ENCODE results near the gene BCL3. TPM values are rescaled to one million over a fixed set of nuclear protein-coding genes. Genes with fewer than 3 reads are reported as not detected.

BCL3 gene
- total RNA-seq, 4 donors from 2014 or later: 3.2 to 58.8 (median 11.9) TPM

GRCh38 chr19:44799627-44800346 is 51.3 kb downstream of the BCL3 start:
- Histone ChIP-seq H3K27ac (no peak overlapping the region), H3K4me1 (peaks cover 0 to 4% of the 10 kb centered on the region in 2 donors), H3K27me3 (no peaks in the 10 kb centered on the region), H3K4me3 (no peak overlapping the region), H3K36me3 (no peaks in the 10 kb centered on the region), H3K9me3 (no peaks in the 10 kb centered on the region)
- DNase-seq: no peak
- intact Hi-C loops (cut with DNase I; ENCODE audit: low total_unique reads): loop anchor here (5.0 kb wide), 1 partner anchor 43 kb away; no protein-coding TSS in a partner anchor
- TF ChIP-seq CTCF (IDR thresholded peaks at IDR 0.05) (no peak), POLR2A (IDR thresholded peaks at IDR 0.05) (no peak)

- peak; percentile 86 for DNase-seq
- Histone ChIP-seq H3K36me3 (no peaks in the 10 kb centered on the region), H3K4me1 (peaks cover 0 to 4% of the 10 kb centered on the region in 2 donors), H3K9me3 (no peaks in the 10 kb centered on the region), H3K27ac (no peak overlapping the region), H3K27me3 (no peaks in the 10 kb centered on the region), H3K4me3 (no peak overlapping the region)
- intact Hi-C loops (cut with DNase I; ENCODE audit: low total_unique reads): loop anchor here (5.0 kb wide), 1 partner anchor 42 kb away; no protein-coding TSS in a partner anchor
- peak; percentile 93 to 98 (median 95) for TF ChIP-seq CTCF (IDR thresholded peaks at IDR 0.05)
- TF ChIP-seq POLR2A (IDR thresholded peaks at IDR 0.05): no peak
Measured at GRCh38 chr19:44800461-44800860, 52.0 kb downstream of the BCL3 start.

GRCh38 chr19:44803442-44804428 is 55.2 kb downstream of the BCL3 start:
- Histone ChIP-seq H3K9me3 (no peaks in the 10 kb centered on the region), H3K27me3 (no peaks in the 10 kb centered on the region), H3K27ac (no peak overlapping the region), H3K4me1 (peaks cover 0 to 10% of the 10 kb centered on the region in 2 donors), H3K4me3 (no peak overlapping the region), H3K36me3 (no peaks in the 10 kb centered on the region)
- no peak for TF ChIP-seq CTCF (IDR thresholded peaks at IDR 0.05)
- no peak for TF ChIP-seq POLR2A (IDR thresholded peaks at IDR 0.05)
- intact Hi-C loops (cut with DNase I; ENCODE audit: low total_unique reads): loop anchor here (5.0 kb wide), 1 partner anchor 39 kb away; no protein-coding TSS in a partner anchor
- DNase-seq: no peak

GRCh38 chr19:44806291-44806690 is 57.8 kb downstream of the BCL3 start:
- no peak for DNase-seq
- Histone ChIP-seq H3K9me3 (no peaks in the 10 kb centered on the region), H3K27ac (no peak overlapping the region), H3K36me3 (no peaks in the 10 kb centered on the region), H3K4me3 (no peak overlapping the region), H3K27me3 (no peaks in the 10 kb centered on the region), H3K4me1 (peaks cover 0 to 22% of the 10 kb centered on the region in 2 donors)
- TF ChIP-seq CTCF (IDR thresholded peaks at IDR 0.05): no peak
- no peak for TF ChIP-seq POLR2A (IDR thresholded peaks at IDR 0.05)
- intact Hi-C loops (cut with DNase I; ENCODE audit: low total_unique reads): no loop called here

All from uterus (tissue), 4 donors.